ENCODE data around the gene LDHAL6A.
A peak's percentile ranks its signal among the peaks of the same experiment; 100 is the strongest.

The LDHAL6A gene

DNA sequence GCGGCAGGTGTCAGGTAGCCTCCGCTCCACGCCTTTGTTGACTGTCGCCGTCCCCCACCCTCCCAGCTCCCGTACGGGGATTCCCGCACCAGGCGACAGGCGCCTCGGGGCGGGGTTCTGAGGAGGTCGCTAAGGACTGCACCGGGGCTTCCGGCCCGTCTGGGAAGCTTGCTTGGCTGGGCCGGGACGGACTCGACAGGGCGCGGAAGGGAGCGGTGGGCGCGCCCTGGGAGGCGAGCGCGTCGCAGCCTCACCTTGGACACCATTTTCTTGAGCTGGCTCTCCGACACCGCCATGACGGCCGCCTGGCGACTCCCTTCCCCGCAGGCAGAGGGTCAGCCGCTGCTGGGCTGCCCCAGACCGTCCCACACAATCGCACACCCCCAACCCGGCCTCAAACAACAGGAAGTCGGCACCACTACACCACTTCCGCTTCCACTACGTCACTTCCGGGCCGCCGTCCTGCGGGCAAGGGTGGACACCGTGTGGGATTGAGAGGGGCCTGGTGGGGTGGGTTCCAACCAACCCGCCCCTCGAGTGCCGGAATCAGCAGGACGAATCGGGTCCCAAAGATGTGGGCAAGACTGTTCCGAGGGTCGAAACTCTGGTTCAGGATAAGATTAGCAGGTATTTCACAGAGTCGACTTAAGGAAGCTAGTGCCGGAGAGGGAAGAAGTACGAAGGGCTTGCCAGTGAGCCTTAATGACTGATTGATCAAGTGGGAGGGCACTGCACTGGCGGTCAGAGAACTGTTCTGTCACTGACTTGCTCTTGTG lies 71.1 kb downstream of the LDHAL6A start, which contains the start of gene TSG101 (continued):
- TF ChIP-seq ZNF658 (tag by site-specific recombination; IDR thresholded peaks at IDR 0.05) (no peak), GLIS1 (tag by site-specific recombination; IDR thresholded peaks at IDR 0.05) (peak; percentile 55), ZNF660 (tag by site-specific recombination; IDR thresholded peaks at IDR 0.05) (0 out of 2 replicates have a peak, but pooled peaks have one; percentile 13), ZNF2 (tag by site-specific recombination; IDR thresholded peaks at IDR 0.05) (peak; percentile 83), ZNF558 (tag by site-specific recombination; IDR thresholded peaks at IDR 0.05) (no peak), ZNF510 (tag by site-specific recombination; IDR thresholded peaks at IDR 0.05; ENCODE audit: insufficient replicate concordance) (no peak), ZSCAN16 (tag by site-specific recombination; IDR thresholded peaks at IDR 0.05) (no peak), ZNF701 (tag by site-specific recombination; IDR thresholded peaks at IDR 0.05) (no peak), ZNF776 (tag by site-specific recombination; IDR thresholded peaks at IDR 0.05; ENCODE audit: borderline replicate concordance) (no peak), ZBTB1 (tag by site-specific recombination; IDR thresholded peaks at IDR 0.05) (no peak), ZNF792 (tag by site-specific recombination; IDR thresholded peaks at IDR 0.05) (no peak), ZNF561 (tag by site-specific recombination; IDR thresholded peaks at IDR 0.05; ENCODE audit: borderline replicate concordance) (no peak), PRDM10 (tag by site-specific recombination; IDR thresholded peaks at IDR 0.05) (peak; percentile 91), ZNF19 (tag by site-specific recombination; IDR thresholded peaks at IDR 0.05; ENCODE audit: low read depth) (no peak), ZNF571 (tag by site-specific recombination; IDR thresholded peaks at IDR 0.05) (no peak), HOXC10 (CRISPR knock-in tag; IDR thresholded peaks at IDR 0.05) (no peak), ZNF791 (tag by site-specific recombination; IDR thresholded peaks at IDR 0.05) (no peak), ZNF248 (tag by site-specific recombination; IDR thresholded peaks at IDR 0.05) (no peak), ZNF624 (tag by site-specific recombination; IDR thresholded peaks at IDR 0.05) (no peak; the same call in 1 of the 2 replicates), BCL11B (tag by site-specific recombination; IDR thresholded peaks at IDR 0.05; ENCODE audit: low read depth) (no peak; the same call in 1 of the 2 replicates), SP7 (tag by site-specific recombination; IDR thresholded peaks at IDR 0.05) (peak; percentile 64), ZNF423 (tag by site-specific recombination; IDR thresholded peaks at IDR 0.05) (no peak), ZNF133 (tag by site-specific recombination; IDR thresholded peaks at IDR 0.05) (no peak), ZNF670 (tag by site-specific recombination; IDR thresholded peaks at IDR 0.05; ENCODE audit: low read depth) (no peak), ZNF555 (tag by site-specific recombination; conservative IDR thresholded peaks at IDR 0.05) (no peak), ZNF664 (tag by site-specific recombination; IDR thresholded peaks at IDR 0.05) (no peak), ZNF223 (tag by site-specific recombination; IDR thresholded peaks at IDR 0.05) (no peak), ZNF785 (tag by site-specific recombination; IDR thresholded peaks at IDR 0.05) (no peak), GLI2 (tag by site-specific recombination; IDR thresholded peaks at IDR 0.05; ENCODE audit: borderline replicate concordance, low read depth) (no peak)
- TF ChIP-seq, protein P1, sequence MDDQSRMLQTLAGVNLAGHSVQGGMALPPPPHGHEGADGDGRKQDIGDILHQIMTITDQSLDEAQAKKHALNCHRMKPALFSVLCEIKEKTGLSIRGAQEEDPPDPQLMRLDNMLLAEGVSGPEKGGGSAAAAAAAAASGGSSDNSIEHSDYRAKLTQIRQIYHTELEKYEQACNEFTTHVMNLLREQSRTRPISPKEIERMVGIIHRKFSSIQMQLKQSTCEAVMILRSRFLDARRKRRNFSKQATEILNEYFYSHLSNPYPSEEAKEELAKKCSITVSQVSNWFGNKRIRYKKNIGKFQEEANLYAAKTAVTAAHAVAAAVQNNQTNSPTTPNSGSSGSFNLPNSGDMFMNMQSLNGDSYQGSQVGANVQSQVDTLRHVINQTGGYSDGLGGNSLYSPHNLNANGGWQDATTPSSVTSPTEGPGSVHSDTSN (CRISPR knock-in tag; IDR thresholded peaks at IDR 0.05) = 0 out of 2 replicates have a peak, but pooled peaks have one; percentile 10
- TF ChIP-seq, protein P2, sequence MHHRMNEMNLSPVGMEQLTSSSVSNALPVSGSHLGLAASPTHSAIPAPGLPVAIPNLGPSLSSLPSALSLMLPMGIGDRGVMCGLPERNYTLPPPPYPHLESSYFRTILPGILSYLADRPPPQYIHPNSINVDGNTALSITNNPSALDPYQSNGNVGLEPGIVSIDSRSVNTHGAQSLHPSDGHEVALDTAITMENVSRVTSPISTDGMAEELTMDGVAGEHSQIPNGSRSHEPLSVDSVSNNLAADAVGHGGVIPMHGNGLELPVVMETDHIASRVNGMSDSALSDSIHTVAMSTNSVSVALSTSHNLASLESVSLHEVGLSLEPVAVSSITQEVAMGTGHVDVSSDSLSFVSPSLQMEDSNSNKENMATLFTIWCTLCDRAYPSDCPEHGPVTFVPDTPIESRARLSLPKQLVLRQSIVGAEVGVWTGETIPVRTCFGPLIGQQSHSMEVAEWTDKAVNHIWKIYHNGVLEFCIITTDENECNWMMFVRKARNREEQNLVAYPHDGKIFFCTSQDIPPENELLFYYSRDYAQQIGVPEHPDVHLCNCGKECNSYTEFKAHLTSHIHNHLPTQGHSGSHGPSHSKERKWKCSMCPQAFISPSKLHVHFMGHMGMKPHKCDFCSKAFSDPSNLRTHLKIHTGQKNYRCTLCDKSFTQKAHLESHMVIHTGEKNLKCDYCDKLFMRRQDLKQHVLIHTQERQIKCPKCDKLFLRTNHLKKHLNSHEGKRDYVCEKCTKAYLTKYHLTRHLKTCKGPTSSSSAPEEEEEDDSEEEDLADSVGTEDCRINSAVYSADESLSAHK (tag by site-specific recombination; IDR thresholded peaks at IDR 0.05) = no peak
- TF ChIP-seq, protein P3, sequence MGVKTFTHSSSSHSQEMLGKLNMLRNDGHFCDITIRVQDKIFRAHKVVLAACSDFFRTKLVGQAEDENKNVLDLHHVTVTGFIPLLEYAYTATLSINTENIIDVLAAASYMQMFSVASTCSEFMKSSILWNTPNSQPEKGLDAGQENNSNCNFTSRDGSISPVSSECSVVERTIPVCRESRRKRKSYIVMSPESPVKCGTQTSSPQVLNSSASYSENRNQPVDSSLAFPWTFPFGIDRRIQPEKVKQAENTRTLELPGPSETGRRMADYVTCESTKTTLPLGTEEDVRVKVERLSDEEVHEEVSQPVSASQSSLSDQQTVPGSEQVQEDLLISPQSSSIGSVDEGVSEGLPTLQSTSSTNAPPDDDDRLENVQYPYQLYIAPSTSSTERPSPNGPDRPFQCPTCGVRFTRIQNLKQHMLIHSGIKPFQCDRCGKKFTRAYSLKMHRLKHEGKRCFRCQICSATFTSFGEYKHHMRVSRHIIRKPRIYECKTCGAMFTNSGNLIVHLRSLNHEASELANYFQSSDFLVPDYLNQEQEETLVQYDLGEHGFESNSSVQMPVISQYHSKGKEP (tag by site-specific recombination; IDR thresholded peaks at IDR 0.05) = no peak

All from HEK293 (cell line).